Mesenchymal stem cell (in vitro differentiated cells and primary cell): ENCODE measurements around the gene ATG4B.

Source experiments
- DNase-seq: peaks from one replicate; pipeline ENCODE4 v3.0.0-alpha.2; 2013
- H2AFZ ChIP-seq: one replicate; pipeline ENCODE4 v1.6.1; 2013; ENCODE audit warnings: low read depth, mild to moderate bottlenecking, control low read depth, inconsistent platforms, low read length, moderate library complexity
- H2AK5ac ChIP-seq: 2 replicates; pipeline ENCODE4 v1.6.1; 2013; ENCODE audit warnings: low read length, moderate library complexity, mild to moderate bottlenecking, inconsistent platforms; ENCODE audit not compliant: severe bottlenecking
- H2BK120ac ChIP-seq: one replicate; pipeline ENCODE4 v1.6.1; 2013; ENCODE audit warnings: low read depth, mild to moderate bottlenecking, inconsistent platforms, low read length, moderate library complexity
- H2BK12ac ChIP-seq, 2 experiments: one replicate each; pipeline ENCODE4 v1.6.1; 2013; ENCODE audit warnings: inconsistent platforms in 2 of 2, low read length in 2 of 2, mild to moderate bottlenecking in 2 of 2, moderate library complexity in 2 of 2, control low read depth in 1 of 2
- H2BK15ac ChIP-seq: one replicate; pipeline ENCODE4 v1.6.1; 2013; ENCODE audit warnings: mild to moderate bottlenecking, low read depth, inconsistent platforms; ENCODE audit not compliant: poor library complexity, severe bottlenecking
- H2BK5ac ChIP-seq: 2 replicates; pipeline ENCODE4 v1.6.1; 2013; ENCODE audit warnings: low read depth, mild to moderate bottlenecking, low read length, control low read depth, inconsistent platforms; ENCODE audit not compliant: poor library complexity, severe bottlenecking
- H3K14ac ChIP-seq, 2 experiments: one replicate each; pipeline ENCODE4 v1.6.1; 2013; ENCODE audit warnings: inconsistent platforms in 2 of 2, low read length in 2 of 2, control low read depth in 1 of 2, mild to moderate bottlenecking in 1 of 2, moderate library complexity in 1 of 2
- H3K18ac ChIP-seq, 2 experiments: one replicate each; pipeline ENCODE4 v1.6.1; 2013; ENCODE audit warnings: inconsistent platforms in 2 of 2, low read length in 2 of 2, control low read depth in 1 of 2, low read depth in 1 of 2, mild to moderate bottlenecking in 1 of 2
- H3K23ac ChIP-seq, 2 experiments: one replicate each; pipeline ENCODE4 v1.6.1; 2013; ENCODE audit warnings: inconsistent platforms in 2 of 2, low read length in 2 of 2, mild to moderate bottlenecking in 2 of 2, moderate library complexity in 2 of 2, control low read depth in 1 of 2
- H3K27ac ChIP-seq: 2 replicates; pipeline ENCODE4 v1.5.1; 2013; ENCODE audit warnings: mild to moderate bottlenecking, moderate library complexity, low read length, control low read depth, inconsistent platforms; ENCODE audit not compliant: poor library complexity, severe bottlenecking
- H3K27me3 ChIP-seq, 2 experiments: 2 replicates each; pipeline versions ENCODE4 v1.6.1 to v1.7.0; 2013; ENCODE audit warnings: low read length in 2 of 2, mild to moderate bottlenecking in 2 of 2, moderate library complexity in 2 of 2, control low read depth in 1 of 2, inconsistent platforms in 1 of 2; ENCODE audit not compliant: control insufficient read depth in 1 of 2, insufficient read depth in 1 of 2
- H3K36me3 ChIP-seq, 2 experiments: 2 replicates each; pipeline versions ENCODE4 v1.6.1 to v1.7.0; 2013; ENCODE audit warnings: low read length in 2 of 2, control low read depth in 1 of 2, inconsistent platforms in 1 of 2, low read depth in 1 of 2, mild to moderate bottlenecking in 1 of 2; ENCODE audit not compliant: insufficient read depth in 2 of 2, control insufficient read depth in 1 of 2
- H3K4ac ChIP-seq, 2 experiments: one replicate each; pipeline ENCODE4 v1.6.1; 2013; ENCODE audit warnings: inconsistent platforms in 2 of 2, low read length in 2 of 2, mild to moderate bottlenecking in 2 of 2, moderate library complexity in 2 of 2, control low read depth in 1 of 2, low read depth in 1 of 2
- H3K4me1 ChIP-seq: 2 replicates; pipeline ENCODE4 v1.6.1; 2013; ENCODE audit warnings: low read depth, low read length, control low read depth; ENCODE audit not compliant: control insufficient read depth, insufficient read depth
- H3K4me2 ChIP-seq: 2 replicates; pipeline ENCODE4 v1.6.1; 2013; ENCODE audit warnings: low read length, mild to moderate bottlenecking, inconsistent platforms; ENCODE audit not compliant: poor library complexity, severe bottlenecking
- H3K4me3 ChIP-seq, 2 experiments: 2 replicates each; pipeline versions ENCODE4 v1.5.1 to v1.7.0; 2013; ENCODE audit warnings: low read length in 2 of 2, mild to moderate bottlenecking in 2 of 2, control low read depth in 1 of 2, low read depth in 1 of 2; ENCODE audit not compliant: insufficient read depth in 1 of 2
- H3K79me1 ChIP-seq: replicated peaks from 2 replicates; pipeline ENCODE4 v1.6.1; 2013; ENCODE audit warnings: mild to moderate bottlenecking, control low read depth, low read length, inconsistent platforms; ENCODE audit not compliant: poor library complexity, severe bottlenecking
- H3K9ac ChIP-seq: 2 replicates; pipeline ENCODE4 v1.7.0; 2013; ENCODE audit warnings: mild to moderate bottlenecking, low read length, moderate library complexity
- H3K9me3 ChIP-seq: 2 replicates; pipeline ENCODE4 v1.7.0; 2013; ENCODE audit warnings: mild to moderate bottlenecking, low read length; ENCODE audit not compliant: control insufficient read depth
- H4K8ac ChIP-seq: one replicate; pipeline ENCODE4 v1.6.1; 2013; ENCODE audit warnings: inconsistent platforms, mild to moderate bottlenecking, low read length, moderate library complexity
- H4K91ac ChIP-seq: one replicate; pipeline ENCODE4 v1.6.1; 2013; ENCODE audit warnings: mild to moderate bottlenecking, low read length, inconsistent platforms
- WGBS: methylation state at CpG from one replicate; pipeline ENCODE4 v1.1.7; 2013; ENCODE audit warnings: mixed read lengths; 5-methylcytosine and 5-hydroxymethylcytosine counted together

ATG4B gene

GRCh38 chr2:241619597-241620418, 17.7 kb upstream of the ATG4B start:
- H2BK120ac ChIP-seq: no peak overlapping the region
- no peak overlapping the region for H2BK5ac ChIP-seq
- no peak overlapping the region for H3K4ac ChIP-seq
- H4K91ac ChIP-seq: no peak overlapping the region
- H3K18ac ChIP-seq: no peak overlapping the region
- no peak overlapping the region for H2BK15ac ChIP-seq
- H2AK5ac ChIP-seq: no peak overlapping the region
- H3K79me1 ChIP-seq: peaks cover 36% of the 10 kb centered on the region
- H4K8ac ChIP-seq: no peak overlapping the region
- no peak overlapping the region for H3K27ac ChIP-seq
- no peak overlapping the region for H3K4me3 ChIP-seq
- peaks cover 11 to 33% of the 10 kb centered on the region in 2 experiments for H3K36me3 ChIP-seq
- no peak overlapping the region for H3K23ac ChIP-seq
- WGBS: 92% methylated on average over 20 of the region's 20 CpGs
- H3K4me1 ChIP-seq: peaks cover 11% of the 10 kb centered on the region
- DNase-seq: no peak
- no peaks in the 10 kb centered on the region for H3K27me3 ChIP-seq
- H3K4me2 ChIP-seq: no peak overlapping the region
- no peak overlapping the region for H3K9ac ChIP-seq
- H2BK12ac ChIP-seq: no peak overlapping the region
- H2AFZ ChIP-seq: no peak overlapping the region
- no peaks in the 10 kb centered on the region for H3K9me3 ChIP-seq
- H3K14ac ChIP-seq: no peak overlapping the region

GRCh38 chr2:241620419-241620769, 17.1 kb upstream of the ATG4B start:
- Histone ChIP-seq H3K27me3 (no peaks in the 10 kb centered on the region), H3K4ac (no peak overlapping the region), H2AFZ (no peak overlapping the region), H4K8ac (no peak overlapping the region), H3K18ac (no peak overlapping the region), H2BK120ac (no peak overlapping the region), H3K4me1 (peaks cover 11% of the 10 kb centered on the region), H2BK5ac (no peak overlapping the region), H3K9me3 (no peaks in the 10 kb centered on the region), H2BK12ac (no peak overlapping the region), H3K36me3 (peaks cover 11 to 33% of the 10 kb centered on the region in 2 experiments), H3K14ac (no peak overlapping the region), H3K9ac (no peak overlapping the region), H3K4me3 (no peak overlapping the region), H3K4me2 (no peak overlapping the region), H3K23ac (no peak overlapping the region), H3K27ac (no peak overlapping the region), H2AK5ac (no peak overlapping the region), H3K79me1 (peaks cover 32% of the 10 kb centered on the region), H2BK15ac (no peak overlapping the region), H4K91ac (no peak overlapping the region)
- 85% methylated on average over 6 of the region's 6 CpGs for WGBS
- DNase-seq: peak; percentile 44

DNA sequence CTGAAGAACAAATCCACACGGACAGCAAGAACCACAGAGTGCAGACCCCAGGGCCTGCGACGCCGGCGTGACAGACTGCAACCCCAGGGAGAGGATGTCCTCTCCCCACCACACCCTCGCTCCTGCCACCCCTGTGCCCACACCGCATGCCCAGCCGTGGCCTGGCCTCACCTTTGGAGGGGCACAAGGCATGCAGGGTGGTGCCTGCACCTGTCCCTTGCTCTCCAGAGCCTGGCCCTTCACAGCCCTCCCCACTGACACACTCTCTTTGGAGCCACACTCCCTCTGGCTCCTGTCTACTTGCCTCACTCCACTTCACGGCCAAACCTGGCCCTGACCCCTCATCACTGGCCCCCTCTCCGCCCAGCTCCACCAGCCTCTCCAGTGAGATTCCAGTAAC, 9.8 kb upstream of the ATG4B start:
- no peak overlapping the region for H3K23ac ChIP-seq
- no peak overlapping the region for H4K8ac ChIP-seq
- DNase-seq: no peak
- H2AK5ac ChIP-seq: no peak overlapping the region
- no peak overlapping the region for H3K4me2 ChIP-seq
- peaks cover 24 to 47% of the 10 kb centered on the region in 2 experiments for H3K36me3 ChIP-seq
- H2BK120ac ChIP-seq: no peak overlapping the region
- H2AFZ ChIP-seq: no peak overlapping the region
- no peak overlapping the region for H4K91ac ChIP-seq
- peaks cover 28% of the 10 kb centered on the region for H3K79me1 ChIP-seq
- no peak overlapping the region for H3K18ac ChIP-seq
- H3K27me3 ChIP-seq: no peaks in the 10 kb centered on the region
- H3K27ac ChIP-seq: no peak overlapping the region
- H3K4me1 ChIP-seq: peaks cover 14% of the 10 kb centered on the region
- H3K4me3 ChIP-seq: no peak overlapping the region
- H2BK12ac ChIP-seq: peak overlapping the region in 1 of 2 experiments; percentile 15
- no peaks in the 10 kb centered on the region for H3K9me3 ChIP-seq
- no peak overlapping the region for H3K9ac ChIP-seq
- H3K4ac ChIP-seq: no peak overlapping the region
- 95% methylated on average over 10 of the region's 10 CpGs for WGBS
- H3K14ac ChIP-seq: no peak overlapping the region
- no peak overlapping the region for H2BK5ac ChIP-seq
- no peak overlapping the region for H2BK15ac ChIP-seq

- Histone ChIP-seq H3K79me1 (peaks cover 37% of the 10 kb centered on the region), H3K4me3 (no peak overlapping the region), H3K18ac (no peak overlapping the region), H2BK12ac (no peak overlapping the region), H3K23ac (no peak overlapping the region), H3K4me1 (peaks cover 16% of the 10 kb centered on the region), H3K9me3 (no peaks in the 10 kb centered on the region), H2AFZ (no peak overlapping the region), H2BK120ac (no peak overlapping the region), H3K27me3 (no peaks in the 10 kb centered on the region), H2BK5ac (no peak overlapping the region), H3K9ac (no peak overlapping the region), H3K36me3 (peaks cover 36 to 66% of the 10 kb centered on the region in 2 experiments), H4K91ac (no peak overlapping the region), H3K4ac (no peak overlapping the region), H2AK5ac (no peak overlapping the region), H3K27ac (peak overlapping the region; percentile 34), H2BK15ac (no peak overlapping the region), H3K4me2 (peak overlapping the region; percentile 17), H3K14ac (no peak overlapping the region), H4K8ac (no peak overlapping the region)
- WGBS: 86% methylated on average over 11 of the region's 11 CpGs
- DNase-seq: no peak
Measured at GRCh38 chr2:241629762-241630435, 7.6 kb upstream of the ATG4B start.
